Measurements from ENCODE around the gene BACH2.

Gene BACH2

DNA sequence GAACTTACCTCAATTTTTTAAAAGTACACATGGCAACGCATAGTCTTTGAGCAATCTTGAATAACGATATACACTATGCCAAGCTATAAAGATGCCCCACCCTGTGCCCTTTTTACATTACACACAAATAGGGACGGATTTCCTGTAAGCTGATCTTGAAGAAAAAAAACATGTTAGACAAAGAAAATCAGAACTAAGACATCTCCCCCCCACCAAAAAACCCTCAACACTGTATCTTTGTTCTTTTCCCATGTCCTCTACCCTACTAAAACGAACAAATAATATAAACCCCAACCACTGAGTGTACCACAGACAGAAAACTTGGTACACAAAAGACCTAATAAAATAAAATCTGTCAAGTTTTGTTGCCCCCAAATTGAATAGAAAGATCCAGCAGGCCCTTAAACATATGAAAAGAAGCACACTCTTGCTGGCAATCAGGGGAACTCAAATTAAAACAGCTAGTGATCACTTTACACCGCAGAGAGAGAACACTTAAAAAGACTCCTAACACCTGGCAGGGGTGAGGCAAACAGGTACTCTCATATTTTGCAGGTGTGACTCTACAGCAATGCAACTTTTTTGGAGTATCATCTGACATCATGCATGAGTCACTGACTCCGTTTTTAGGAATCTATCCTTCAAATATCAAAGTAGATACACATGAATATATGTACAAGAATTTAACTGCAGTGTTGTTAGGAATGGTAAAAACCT lies 29.6 kb downstream of the BACH2 start:
- no peak overlapping the region for H3K14ac ChIP-seq (ENCODE audit: low read length)
- H3K27me3 ChIP-seq (ENCODE audit: control insufficient read depth in 3 of 3, insufficient read depth in 3 of 3, low read depth in 1 of 3, low read length in 3 of 3), result no peaks in the 10 kb centered on the region
- H3K9me3 ChIP-seq (replicated peaks in 1 of 2; ENCODE audit: control insufficient read depth in 2 of 2, insufficient read depth in 1 of 2, low read depth in 1 of 2, low read length in 2 of 2), result peaks cover 0 to 12% of the 10 kb centered on the region in 2 donors
- H2BK5ac ChIP-seq (ENCODE audit: low read length), result no peak overlapping the region
- no peak overlapping the region for H3K9ac ChIP-seq (ENCODE audit: low read depth, low read length, poor library complexity)
- H3K79me1 ChIP-seq (ENCODE audit: low read depth, low read length), result no peaks in the 10 kb centered on the region
- WGBS, 2 donors (ENCODE audit: extremely low coverage in 2 of 2, insufficient read length in 2 of 2, insufficient replicate concordance in 1 of 2), result 100% methylated on average over 1 of the region's 6 CpGs; no CpG with 5 or more reads in 1 of the 2 donors
- H2BK15ac ChIP-seq (ENCODE audit: low read length), result no peak overlapping the region
- no peak overlapping the region for H2BK120ac ChIP-seq (ENCODE audit: low read depth, low read length)
- no peak overlapping the region for H2BK12ac ChIP-seq (ENCODE audit: low read length)
- no peaks in the 10 kb centered on the region for H3K4me1 ChIP-seq (ENCODE audit: control insufficient read depth in 2 of 2, insufficient read depth in 1 of 2, low read depth in 1 of 2, low read length in 2 of 2)
- H3K36me3 ChIP-seq (replicated peaks in 1 of 2; ENCODE audit: control insufficient read depth in 2 of 2, insufficient read depth in 2 of 2, low read length in 2 of 2), result peaks cover 0 to 2% of the 10 kb centered on the region in 2 donors
- no peak overlapping the region for H4K8ac ChIP-seq (ENCODE audit: low read depth, low read length)
- H3K18ac ChIP-seq (ENCODE audit: low read length), result no peak overlapping the region
- no peak overlapping the region for H3K27ac ChIP-seq (replicated peaks; ENCODE audit: low read length)
- H2AK5ac ChIP-seq (ENCODE audit: low read depth, low read length), result no peak overlapping the region
- DNase-seq (ENCODE audit: low spot score), result no peak
- no peak overlapping the region for H3K4me2 ChIP-seq (ENCODE audit: insufficient read depth, low read length, poor library complexity, severe bottlenecking)
- H3K4ac ChIP-seq (ENCODE audit: low read length), result no peak overlapping the region
- H3K4me3 ChIP-seq (ENCODE audit: low read length in 2 of 2), result no peak overlapping the region
- H2AFZ ChIP-seq (ENCODE audit: low read length), result no peak overlapping the region
- no peak overlapping the region for H4K91ac ChIP-seq (ENCODE audit: low read depth, low read length, poor library complexity)
- H3K23ac ChIP-seq (ENCODE audit: low read depth, low read length, poor library complexity), result no peak overlapping the region

DNA sequence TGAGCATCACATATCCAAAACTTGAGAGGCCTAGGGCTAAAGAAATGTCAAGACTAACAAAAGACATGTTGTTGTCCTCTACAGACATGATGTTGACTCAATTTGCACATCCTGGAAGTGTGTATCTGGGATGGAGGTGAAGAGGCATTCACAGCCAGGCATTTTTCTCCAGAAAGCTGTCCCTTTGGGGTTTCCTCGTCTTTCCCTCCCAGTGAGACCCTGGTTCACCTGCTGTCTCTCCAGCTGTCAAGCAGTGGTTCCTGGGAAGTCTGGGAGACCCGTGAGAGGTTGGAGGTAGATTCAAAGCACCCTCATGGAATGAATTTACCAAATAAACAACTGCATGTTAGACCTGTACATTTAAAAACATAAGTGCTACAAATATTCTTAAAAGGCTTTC lies 32.1 kb downstream of the BACH2 start:
- Histone ChIP-seq H3K23ac (ENCODE audit: low read depth, low read length, poor library complexity) (no peak overlapping the region), H2BK12ac (ENCODE audit: low read length) (no peak overlapping the region), H2BK5ac (ENCODE audit: low read length) (no peak overlapping the region), H3K4me3 (ENCODE audit: low read length in 2 of 2) (no peak overlapping the region), H3K4ac (ENCODE audit: low read length) (no peak overlapping the region), H2BK120ac (ENCODE audit: low read depth, low read length) (no peak overlapping the region), H3K79me1 (ENCODE audit: low read depth, low read length) (no peaks in the 10 kb centered on the region), H2BK15ac (ENCODE audit: low read length) (no peak overlapping the region), H3K36me3 (replicated peaks in 1 of 2; ENCODE audit: control insufficient read depth in 2 of 2, insufficient read depth in 2 of 2, low read length in 2 of 2) (peaks cover 0 to 2% of the 10 kb centered on the region in 2 donors), H3K9me3 (replicated peaks in 1 of 2; ENCODE audit: control insufficient read depth in 2 of 2, insufficient read depth in 1 of 2, low read depth in 1 of 2, low read length in 2 of 2) (peaks cover 0 to 5% of the 10 kb centered on the region in 2 donors), H2AFZ (ENCODE audit: low read length) (no peak overlapping the region), H4K91ac (ENCODE audit: low read depth, low read length, poor library complexity) (no peak overlapping the region), H3K9ac (ENCODE audit: low read depth, low read length, poor library complexity) (no peak overlapping the region), H3K27me3 (ENCODE audit: control insufficient read depth in 3 of 3, insufficient read depth in 3 of 3, low read depth in 1 of 3, low read length in 3 of 3) (no peaks in the 10 kb centered on the region), H2AK5ac (ENCODE audit: low read depth, low read length) (no peak overlapping the region), H4K8ac (ENCODE audit: low read depth, low read length) (no peak overlapping the region), H3K14ac (ENCODE audit: low read length) (no peak overlapping the region), H3K4me2 (ENCODE audit: insufficient read depth, low read length, poor library complexity, severe bottlenecking) (no peak overlapping the region), H3K27ac (replicated peaks; ENCODE audit: low read length) (no peak overlapping the region), H3K4me1 (ENCODE audit: control insufficient read depth in 2 of 2, insufficient read depth in 1 of 2, low read depth in 1 of 2, low read length in 2 of 2) (no peaks in the 10 kb centered on the region), H3K18ac (ENCODE audit: low read length) (no peak overlapping the region)
- WGBS, 2 donors (ENCODE audit: extremely low coverage in 2 of 2, insufficient read length in 2 of 2, insufficient replicate concordance in 1 of 2), result no CpG with 5 or more reads among the region's 2 CpGs
- no peak for DNase-seq (ENCODE audit: low spot score)

DNA sequence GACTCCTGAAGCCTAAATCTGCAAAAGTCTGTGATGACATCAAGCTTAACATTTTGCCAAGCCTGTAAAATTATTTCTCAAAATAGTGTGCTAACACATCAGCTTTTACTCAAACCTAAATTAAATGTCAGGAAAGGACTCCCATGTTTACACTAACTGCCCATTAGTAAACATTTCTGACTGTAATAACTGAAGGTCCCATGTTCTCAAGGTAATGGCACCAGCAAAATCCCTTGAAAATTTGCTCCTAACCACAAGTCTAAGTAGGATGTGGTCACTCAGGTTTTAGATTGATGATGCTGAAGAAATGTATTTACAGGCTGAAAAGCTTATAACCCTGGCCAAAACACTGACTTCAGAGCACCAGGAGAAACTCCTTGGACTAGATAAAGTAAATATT lies 33.0 kb downstream of the BACH2 start:
- Histone ChIP-seq H2BK15ac (ENCODE audit: low read length) (no peak overlapping the region), H2AFZ (ENCODE audit: low read length) (no peak overlapping the region), H3K79me1 (ENCODE audit: low read depth, low read length) (no peaks in the 10 kb centered on the region), H2BK12ac (ENCODE audit: low read length) (no peak overlapping the region), H3K4ac (ENCODE audit: low read length) (no peak overlapping the region), H4K91ac (ENCODE audit: low read depth, low read length, poor library complexity) (no peak overlapping the region), H3K4me3 (ENCODE audit: low read length in 2 of 2) (no peak overlapping the region), H3K9ac (ENCODE audit: low read depth, low read length, poor library complexity) (no peak overlapping the region), H3K14ac (ENCODE audit: low read length) (no peak overlapping the region), H2AK5ac (ENCODE audit: low read depth, low read length) (no peak overlapping the region), H2BK120ac (ENCODE audit: low read depth, low read length) (no peak overlapping the region), H3K9me3 (replicated peaks in 1 of 2; ENCODE audit: control insufficient read depth in 2 of 2, insufficient read depth in 1 of 2, low read depth in 1 of 2, low read length in 2 of 2) (peaks cover 0 to 5% of the 10 kb centered on the region in 2 donors), H3K18ac (ENCODE audit: low read length) (no peak overlapping the region), H3K27ac (replicated peaks; ENCODE audit: low read length) (no peak overlapping the region), H4K8ac (ENCODE audit: low read depth, low read length) (no peak overlapping the region), H3K27me3 (ENCODE audit: control insufficient read depth in 3 of 3, insufficient read depth in 3 of 3, low read depth in 1 of 3, low read length in 3 of 3) (no peaks in the 10 kb centered on the region), H3K4me1 (ENCODE audit: control insufficient read depth in 2 of 2, insufficient read depth in 1 of 2, low read depth in 1 of 2, low read length in 2 of 2) (no peaks in the 10 kb centered on the region), H3K36me3 (replicated peaks in 1 of 2; ENCODE audit: control insufficient read depth in 2 of 2, insufficient read depth in 2 of 2, low read length in 2 of 2) (peaks cover 0 to 2% of the 10 kb centered on the region in 2 donors), H3K23ac (ENCODE audit: low read depth, low read length, poor library complexity) (no peak overlapping the region), H2BK5ac (ENCODE audit: low read length) (no peak overlapping the region), H3K4me2 (ENCODE audit: insufficient read depth, low read length, poor library complexity, severe bottlenecking) (no peak overlapping the region)
- no peak for DNase-seq (ENCODE audit: low spot score)

DNA sequence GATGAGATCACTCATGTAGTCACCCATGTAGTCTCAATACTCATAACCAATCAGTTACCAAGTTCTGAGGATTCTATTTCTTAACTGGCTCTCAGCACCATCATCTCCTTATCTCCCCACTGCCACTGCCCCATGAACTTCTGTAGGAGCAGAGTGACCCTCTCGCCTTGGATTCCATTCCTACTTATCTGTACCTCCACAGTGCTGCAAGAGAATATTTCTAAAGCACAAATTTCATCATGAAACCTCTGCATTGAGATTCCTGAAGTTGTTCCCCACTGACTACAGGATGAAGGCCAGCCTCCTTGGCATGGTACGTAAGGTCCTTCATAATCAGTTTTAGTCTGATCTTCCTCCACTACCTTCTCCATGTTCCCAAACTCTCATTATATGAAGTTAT lies 34.8 kb downstream of the BACH2 start:
- no peak overlapping the region for H4K91ac ChIP-seq (ENCODE audit: low read depth, low read length, poor library complexity)

More for the DNA sequence above, 34.8 kb downstream of the BACH2 start:
- DNase-seq (ENCODE audit: low spot score), result no peak
- Histone ChIP-seq H2BK120ac (ENCODE audit: low read depth, low read length) (no peak overlapping the region), H3K23ac (ENCODE audit: low read depth, low read length, poor library complexity) (no peak overlapping the region), H3K9ac (ENCODE audit: low read depth, low read length, poor library complexity) (no peak overlapping the region), H3K27me3 (ENCODE audit: control insufficient read depth in 3 of 3, insufficient read depth in 3 of 3, low read depth in 1 of 3, low read length in 3 of 3) (no peaks in the 10 kb centered on the region), H2BK15ac (ENCODE audit: low read length) (no peak overlapping the region), H3K4me1 (ENCODE audit: control insufficient read depth in 2 of 2, insufficient read depth in 1 of 2, low read depth in 1 of 2, low read length in 2 of 2) (no peaks in the 10 kb centered on the region), H3K18ac (ENCODE audit: low read length) (no peak overlapping the region), H3K27ac (replicated peaks; ENCODE audit: low read length) (no peak overlapping the region), H2BK5ac (ENCODE audit: low read length) (no peak overlapping the region), H2BK12ac (ENCODE audit: low read length) (no peak overlapping the region), H2AFZ (ENCODE audit: low read length) (no peak overlapping the region), H4K8ac (ENCODE audit: low read depth, low read length) (no peak overlapping the region), H3K79me1 (ENCODE audit: low read depth, low read length) (no peaks in the 10 kb centered on the region), H3K4me3 (ENCODE audit: low read length in 2 of 2) (no peak overlapping the region), H3K36me3 (replicated peaks in 1 of 2; ENCODE audit: control insufficient read depth in 2 of 2, insufficient read depth in 2 of 2, low read length in 2 of 2) (peaks cover 0 to 2% of the 10 kb centered on the region in 2 donors), H3K4me2 (ENCODE audit: insufficient read depth, low read length, poor library complexity, severe bottlenecking) (no peak overlapping the region), H3K4ac (ENCODE audit: low read length) (no peak overlapping the region), H3K9me3 (replicated peaks in 1 of 2; ENCODE audit: control insufficient read depth in 2 of 2, insufficient read depth in 1 of 2, low read depth in 1 of 2, low read length in 2 of 2) (peaks cover 0 to 5% of the 10 kb centered on the region in 2 donors), H3K14ac (ENCODE audit: low read length) (no peak overlapping the region), H2AK5ac (ENCODE audit: low read depth, low read length) (no peak overlapping the region)
- no CpG with 5 or more reads among the region's 2 CpGs for WGBS, 2 donors (ENCODE audit: extremely low coverage in 2 of 2, insufficient read length in 2 of 2, insufficient replicate concordance in 1 of 2)
